ENCODE data around the gene KHDRBS2. TPM values are rescaled to one million over a fixed set of nuclear protein-coding genes. Genes with fewer than 3 reads are reported as not detected.

Gene KHDRBS2
- total RNA-seq, 1 donor from 2014 or later, result 10.9 TPM

- Histone ChIP-seq H3K4me1 (no peaks in the 10 kb centered on the region), H3K9me3 (no peaks in the 10 kb centered on the region), H3K27me3 (ENCODE audit: low read depth) (no peaks in the 10 kb centered on the region), H3K36me3 (no peaks in the 10 kb centered on the region), H3K4me3 (no peak overlapping the region), H3K27ac (no peak overlapping the region)
- ATAC-seq (no peak), DNase-seq (no peak)
- TF ChIP-seq, protein P1, sequence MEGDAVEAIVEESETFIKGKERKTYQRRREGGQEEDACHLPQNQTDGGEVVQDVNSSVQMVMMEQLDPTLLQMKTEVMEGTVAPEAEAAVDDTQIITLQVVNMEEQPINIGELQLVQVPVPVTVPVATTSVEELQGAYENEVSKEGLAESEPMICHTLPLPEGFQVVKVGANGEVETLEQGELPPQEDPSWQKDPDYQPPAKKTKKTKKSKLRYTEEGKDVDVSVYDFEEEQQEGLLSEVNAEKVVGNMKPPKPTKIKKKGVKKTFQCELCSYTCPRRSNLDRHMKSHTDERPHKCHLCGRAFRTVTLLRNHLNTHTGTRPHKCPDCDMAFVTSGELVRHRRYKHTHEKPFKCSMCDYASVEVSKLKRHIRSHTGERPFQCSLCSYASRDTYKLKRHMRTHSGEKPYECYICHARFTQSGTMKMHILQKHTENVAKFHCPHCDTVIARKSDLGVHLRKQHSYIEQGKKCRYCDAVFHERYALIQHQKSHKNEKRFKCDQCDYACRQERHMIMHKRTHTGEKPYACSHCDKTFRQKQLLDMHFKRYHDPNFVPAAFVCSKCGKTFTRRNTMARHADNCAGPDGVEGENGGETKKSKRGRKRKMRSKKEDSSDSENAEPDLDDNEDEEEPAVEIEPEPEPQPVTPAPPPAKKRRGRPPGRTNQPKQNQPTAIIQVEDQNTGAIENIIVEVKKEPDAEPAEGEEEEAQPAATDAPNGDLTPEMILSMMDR (IDR thresholded peaks at IDR 0.05), result no peak
- intact Hi-C loops (cut with DNase I), result no loop called here
Observed at GRCh38 chr6:61711849-61712248, 574.2 kb downstream of the KHDRBS2 start.

DNA sequence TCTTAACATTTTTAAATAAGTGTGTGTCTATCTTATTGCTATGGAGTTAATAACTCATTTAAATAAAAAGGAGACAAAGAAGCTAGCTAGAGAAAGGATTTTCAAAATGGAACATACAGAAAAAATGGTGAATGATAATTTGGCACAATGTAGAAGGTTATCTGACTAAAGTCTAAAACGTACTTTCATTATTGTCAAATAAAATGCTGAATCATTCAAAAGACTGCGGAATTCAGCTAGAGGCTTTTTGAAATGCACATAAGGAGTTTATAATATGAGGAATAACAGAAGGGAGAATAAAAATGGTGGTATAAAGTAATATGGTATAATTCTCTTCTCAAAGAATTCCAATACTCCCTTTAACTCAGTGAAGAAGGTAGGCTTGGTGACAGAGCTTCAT is 597.9 kb downstream of the KHDRBS2 start:
- H3K27ac ChIP-seq, result no peak overlapping the region
- no peaks in the 10 kb centered on the region for H3K9me3 ChIP-seq
- H3K27me3 ChIP-seq (ENCODE audit: low read depth), result no peaks in the 10 kb centered on the region
- intact Hi-C loops (cut with DNase I), result no loop called here
- DNase-seq (no peak), ATAC-seq (no peak)
- TF ChIP-seq, protein P1 (IDR thresholded peaks at IDR 0.05), result no peak
- no peaks in the 10 kb centered on the region for H3K4me1 ChIP-seq
- no peak overlapping the region for H3K4me3 ChIP-seq
- H3K36me3 ChIP-seq, result no peaks in the 10 kb centered on the region

DNA sequence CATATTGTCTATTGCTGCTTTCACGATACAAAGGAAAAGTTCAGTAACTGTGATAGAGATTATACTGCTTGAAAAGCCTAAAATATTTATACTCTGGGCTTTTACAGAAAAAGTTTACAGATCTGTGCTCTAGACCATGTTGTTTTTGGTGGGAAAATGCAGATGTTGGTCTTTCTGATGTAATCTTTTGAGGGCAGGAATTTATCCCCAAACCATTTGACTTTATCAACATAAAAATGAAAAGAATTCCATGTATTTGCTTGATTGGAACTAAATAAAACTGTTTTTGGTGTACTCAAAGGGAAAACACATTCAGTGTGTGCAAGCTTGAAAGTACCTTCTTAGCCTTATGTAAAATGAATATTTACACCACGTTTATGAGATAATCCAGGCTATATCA is 603.5 kb downstream of the KHDRBS2 start:
- Histone ChIP-seq H3K9me3 (no peaks in the 10 kb centered on the region), H3K27ac (no peak overlapping the region), H3K27me3 (ENCODE audit: low read depth) (no peaks in the 10 kb centered on the region), H3K36me3 (no peaks in the 10 kb centered on the region), H3K4me1 (no peaks in the 10 kb centered on the region), H3K4me3 (no peak overlapping the region)
- TF ChIP-seq, protein P1 (IDR thresholded peaks at IDR 0.05), result no peak
- intact Hi-C loops (cut with DNase I), result no loop called here
- DNase-seq (no peak), ATAC-seq (no peak)

GRCh38 chr6:61679625-61680024 is 606.4 kb downstream of the KHDRBS2 start:
- no peak for DNase-seq
- H3K27ac ChIP-seq, result no peak overlapping the region
- no peak for ATAC-seq
- no peaks in the 10 kb centered on the region for H3K4me1 ChIP-seq
- intact Hi-C loops (cut with DNase I), result no loop called here
- H3K4me3 ChIP-seq, result no peak overlapping the region
- TF ChIP-seq, protein P1 (IDR thresholded peaks at IDR 0.05), result no peak
- H3K36me3 ChIP-seq, result no peaks in the 10 kb centered on the region
- no peaks in the 10 kb centered on the region for H3K27me3 ChIP-seq (ENCODE audit: low read depth)
- H3K9me3 ChIP-seq, result no peaks in the 10 kb centered on the region

DNA sequence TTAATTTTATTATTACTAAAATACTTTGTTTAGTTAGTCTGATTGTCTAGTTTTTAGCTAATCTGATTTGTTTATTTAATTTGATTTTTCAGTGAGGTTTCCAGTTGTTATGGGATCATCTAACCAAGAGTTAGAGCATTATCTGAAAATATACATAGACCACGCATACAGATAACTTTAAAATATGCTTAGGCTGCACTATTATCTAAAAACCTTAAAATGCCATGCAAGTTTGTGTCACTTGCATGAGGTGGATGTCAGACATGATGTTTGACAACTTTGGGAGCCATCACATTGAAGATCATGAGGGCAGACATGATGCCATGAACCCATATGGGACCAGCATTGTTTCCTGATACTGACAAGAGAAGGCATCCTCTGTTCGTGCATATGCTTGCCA is 610.3 kb downstream of the KHDRBS2 start:
- Histone ChIP-seq H3K36me3 (no peaks in the 10 kb centered on the region), H3K27ac (no peak overlapping the region), H3K4me3 (no peak overlapping the region), H3K9me3 (no peaks in the 10 kb centered on the region), H3K27me3 (ENCODE audit: low read depth) (no peaks in the 10 kb centered on the region), H3K4me1 (no peaks in the 10 kb centered on the region)
- ATAC-seq (no peak), DNase-seq (no peak)
- TF ChIP-seq, protein P1 (IDR thresholded peaks at IDR 0.05), result no peak
- intact Hi-C loops (cut with DNase I), result no loop called here

- no peak for DNase-seq
- Histone ChIP-seq H3K27ac (no peak overlapping the region), H3K4me3 (no peak overlapping the region), H3K36me3 (no peaks in the 10 kb centered on the region), H3K9me3 (no peaks in the 10 kb centered on the region), H3K27me3 (ENCODE audit: low read depth) (no peaks in the 10 kb centered on the region), H3K4me1 (no peaks in the 10 kb centered on the region)
- no peak for ATAC-seq
- TF ChIP-seq, protein P1 (IDR thresholded peaks at IDR 0.05), result no peak
- intact Hi-C loops (cut with DNase I), result no loop called here
Observed at GRCh38 chr6:61649845-61650244, 636.2 kb downstream of the KHDRBS2 start.
